Astrocyte (in vitro differentiated cells and primary cell): ENCODE data around the gene PDZK1IP1. TPM values are rescaled to one million over a fixed set of nuclear protein-coding genes. Genes with fewer than 3 reads are reported as not detected.

Experiments used
- DNase-seq: peaks from one replicate; pipeline ENCODE4 v3.0.0-alpha.2; 2010; ENCODE audit warnings: low read depth
- FAIRE-seq: peaks from 2 replicates; lab custom pipeline; 2011; peaks lifted over from hg19 to GRCh38; lab: Jason Lieb, UNC
- H2AFZ ChIP-seq: 2 replicates; pipeline ENCODE4 v1.6.0; 2012; ENCODE audit warnings: low read depth, low read length, inconsistent platforms
- H3K27ac ChIP-seq: 2 replicates; pipeline ENCODE4 v1.5.1; 2011; ENCODE audit warnings: low read depth, low read length, inconsistent platforms
- H3K27me3 ChIP-seq: 2 replicates; pipeline ENCODE4 v1.6.0; 2011; ENCODE audit warnings: low read length, inconsistent platforms; ENCODE audit not compliant: insufficient read depth
- H3K36me3 ChIP-seq: 2 replicates; pipeline ENCODE4 v1.5.1; 2011; ENCODE audit warnings: low read length, inconsistent platforms; ENCODE audit not compliant: insufficient read depth
- H3K4me1 ChIP-seq: 2 replicates; pipeline ENCODE4 v1.5.1; 2011; ENCODE audit warnings: low read length, inconsistent platforms; ENCODE audit not compliant: insufficient read depth
- H3K4me2 ChIP-seq: 2 replicates; pipeline ENCODE4 v1.6.0; 2012; ENCODE audit warnings: low read length, inconsistent platforms
- H3K4me3 ChIP-seq: 2 replicates; pipeline ENCODE4 v1.5.1; 2011; ENCODE audit warnings: low read depth, mild to moderate bottlenecking, low read length, inconsistent platforms; ENCODE audit not compliant: insufficient read depth
- H3K79me2 ChIP-seq: 2 replicates; pipeline ENCODE4 v1.6.0; 2012; ENCODE audit warnings: mild to moderate bottlenecking, low read length, inconsistent platforms; ENCODE audit not compliant: insufficient read depth
- H3K9ac ChIP-seq: 2 replicates; pipeline ENCODE4 v1.6.0; 2012; ENCODE audit warnings: mild to moderate bottlenecking, low read length, inconsistent platforms
- H3K9me3 ChIP-seq: 2 replicates; pipeline ENCODE4 v1.5.1; 2012; ENCODE audit warnings: low read depth, mild to moderate bottlenecking, low read length, inconsistent platforms; ENCODE audit not compliant: insufficient read depth
- H4K20me1 ChIP-seq: 2 replicates; pipeline ENCODE4 v1.6.0; 2012; ENCODE audit warnings: low read length, inconsistent platforms; ENCODE audit not compliant: insufficient read depth
- H3K27ac Mint-ChIP-seq: one replicate; pipeline ENCODE4 v1.8.0; 2021; ENCODE audit warnings: mild to moderate bottlenecking, mixed read lengths; ENCODE audit not compliant: unreplicated experiment
- H3K27me3 Mint-ChIP-seq: one replicate; pipeline ENCODE4 v1.8.0; 2021; ENCODE audit warnings: low read depth, mixed read lengths; ENCODE audit not compliant: unreplicated experiment
- H3K36me3 Mint-ChIP-seq: one replicate; pipeline ENCODE4 v1.8.0; 2021; ENCODE audit warnings: low read depth, mixed read lengths; ENCODE audit not compliant: unreplicated experiment
- H3K4me1 Mint-ChIP-seq: one replicate; pipeline ENCODE4 v1.8.0; 2021; ENCODE audit warnings: low read depth, mixed read lengths; ENCODE audit not compliant: unreplicated experiment
- H3K4me3 Mint-ChIP-seq: one replicate; pipeline ENCODE4 v1.8.0; 2021; ENCODE audit warnings: mild to moderate bottlenecking, moderate library complexity, mixed read lengths; ENCODE audit not compliant: unreplicated experiment
- H3K9me3 Mint-ChIP-seq: one replicate; pipeline ENCODE4 v1.8.0; 2021; ENCODE audit warnings: mild to moderate bottlenecking, mixed read lengths; ENCODE audit not compliant: unreplicated experiment
- EZH2 ChIP-seq: IDR thresholded peaks from 2 replicates; pipeline ENCODE4 v1.6.1; 2012; ENCODE audit warnings: mild to moderate bottlenecking, low read length, inconsistent platforms; ENCODE audit not compliant: insufficient read depth
- total RNA-seq: library from RNA; stranded (reverse); gene quantifications from 2 replicates; pipeline ENCODE4 v1.2.1, GENCODE V29; 2021
- TF ChIP-seq, protein P1 (sequence below): IDR thresholded peaks from 2 replicates; pipeline ENCODE4 v1.5.1; 2011; ENCODE audit warnings: low read depth, mild to moderate bottlenecking, inconsistent platforms, low read length, moderate library complexity; ENCODE audit not compliant: insufficient read depth

Gene PDZK1IP1
- total RNA-seq, 1 donor from 2014 or later, result 0.34 TPM

DNA sequence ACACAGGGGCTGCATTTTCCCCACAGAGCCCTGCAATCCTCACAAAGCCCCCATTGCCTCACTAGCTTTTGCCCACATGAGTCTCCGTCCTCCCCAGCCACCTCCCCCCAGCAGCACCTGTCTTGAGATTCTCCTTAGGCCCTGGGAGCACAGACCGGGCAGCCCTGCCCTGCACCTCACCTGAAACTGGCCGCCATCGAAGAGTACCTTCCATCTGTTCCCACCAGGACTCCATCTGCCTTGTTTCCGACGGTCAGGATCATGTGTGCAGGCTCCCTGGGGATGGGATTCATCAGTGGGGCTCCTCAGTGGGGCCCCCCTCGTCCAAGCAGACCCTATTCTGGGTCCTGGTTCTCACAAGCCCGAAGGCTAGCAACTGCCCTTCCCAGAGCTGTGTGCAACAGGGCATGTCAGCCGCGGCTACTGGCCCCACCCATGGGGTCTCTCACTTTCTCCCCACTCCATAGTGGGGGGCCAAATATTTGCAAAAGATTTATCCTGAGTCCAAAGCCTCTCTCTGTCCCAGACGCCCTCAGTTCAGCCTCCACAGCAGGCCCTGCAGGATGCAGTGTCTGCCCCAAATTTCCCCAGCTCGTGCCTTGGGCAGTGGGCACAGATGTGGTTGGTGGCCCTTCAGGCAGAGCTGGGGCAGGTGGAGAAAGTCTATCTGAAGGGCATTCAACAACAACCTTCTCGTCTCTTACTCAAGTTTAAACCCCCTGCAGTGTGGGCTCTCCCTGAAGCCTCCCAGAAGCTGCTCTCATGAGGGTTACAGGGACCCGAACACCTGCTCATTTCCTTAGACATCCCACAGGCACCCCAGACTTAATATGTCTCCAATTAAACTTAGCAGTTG, 4.8 kb downstream of the PDZK1IP1 start:
- no peaks in the 10 kb centered on the region for H3K79me2 ChIP-seq
- FAIRE-seq (no peak), DNase-seq (no peak)
- Mint-ChIP-seq H3K27ac (no peak overlapping the region), H3K27me3 (peaks cover 49% of the 10 kb centered on the region), H3K9me3 (peaks cover 2% of the 10 kb centered on the region), H3K4me3 (no peak overlapping the region), H3K4me1 (peaks cover 4% of the 10 kb centered on the region), H3K36me3 (peaks cover 3% of the 10 kb centered on the region)
- no peak overlapping the region for H3K27ac ChIP-seq
- H3K27me3 ChIP-seq, result no peaks in the 10 kb centered on the region
- no peaks in the 10 kb centered on the region for H3K9me3 ChIP-seq
- no peaks in the 10 kb centered on the region for H3K36me3 ChIP-seq
- no peak overlapping the region for H3K4me2 ChIP-seq
- no peak overlapping the region for H3K9ac ChIP-seq
- H4K20me1 ChIP-seq, result no peaks in the 10 kb centered on the region
- no peak overlapping the region for H3K4me3 ChIP-seq
- H2AFZ ChIP-seq, result no peak overlapping the region
- TF ChIP-seq EZH2, result no peak
- TF ChIP-seq, protein P1, sequence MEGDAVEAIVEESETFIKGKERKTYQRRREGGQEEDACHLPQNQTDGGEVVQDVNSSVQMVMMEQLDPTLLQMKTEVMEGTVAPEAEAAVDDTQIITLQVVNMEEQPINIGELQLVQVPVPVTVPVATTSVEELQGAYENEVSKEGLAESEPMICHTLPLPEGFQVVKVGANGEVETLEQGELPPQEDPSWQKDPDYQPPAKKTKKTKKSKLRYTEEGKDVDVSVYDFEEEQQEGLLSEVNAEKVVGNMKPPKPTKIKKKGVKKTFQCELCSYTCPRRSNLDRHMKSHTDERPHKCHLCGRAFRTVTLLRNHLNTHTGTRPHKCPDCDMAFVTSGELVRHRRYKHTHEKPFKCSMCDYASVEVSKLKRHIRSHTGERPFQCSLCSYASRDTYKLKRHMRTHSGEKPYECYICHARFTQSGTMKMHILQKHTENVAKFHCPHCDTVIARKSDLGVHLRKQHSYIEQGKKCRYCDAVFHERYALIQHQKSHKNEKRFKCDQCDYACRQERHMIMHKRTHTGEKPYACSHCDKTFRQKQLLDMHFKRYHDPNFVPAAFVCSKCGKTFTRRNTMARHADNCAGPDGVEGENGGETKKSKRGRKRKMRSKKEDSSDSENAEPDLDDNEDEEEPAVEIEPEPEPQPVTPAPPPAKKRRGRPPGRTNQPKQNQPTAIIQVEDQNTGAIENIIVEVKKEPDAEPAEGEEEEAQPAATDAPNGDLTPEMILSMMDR, result no peak
- peaks cover 4% of the 10 kb centered on the region for H3K4me1 ChIP-seq

DNA sequence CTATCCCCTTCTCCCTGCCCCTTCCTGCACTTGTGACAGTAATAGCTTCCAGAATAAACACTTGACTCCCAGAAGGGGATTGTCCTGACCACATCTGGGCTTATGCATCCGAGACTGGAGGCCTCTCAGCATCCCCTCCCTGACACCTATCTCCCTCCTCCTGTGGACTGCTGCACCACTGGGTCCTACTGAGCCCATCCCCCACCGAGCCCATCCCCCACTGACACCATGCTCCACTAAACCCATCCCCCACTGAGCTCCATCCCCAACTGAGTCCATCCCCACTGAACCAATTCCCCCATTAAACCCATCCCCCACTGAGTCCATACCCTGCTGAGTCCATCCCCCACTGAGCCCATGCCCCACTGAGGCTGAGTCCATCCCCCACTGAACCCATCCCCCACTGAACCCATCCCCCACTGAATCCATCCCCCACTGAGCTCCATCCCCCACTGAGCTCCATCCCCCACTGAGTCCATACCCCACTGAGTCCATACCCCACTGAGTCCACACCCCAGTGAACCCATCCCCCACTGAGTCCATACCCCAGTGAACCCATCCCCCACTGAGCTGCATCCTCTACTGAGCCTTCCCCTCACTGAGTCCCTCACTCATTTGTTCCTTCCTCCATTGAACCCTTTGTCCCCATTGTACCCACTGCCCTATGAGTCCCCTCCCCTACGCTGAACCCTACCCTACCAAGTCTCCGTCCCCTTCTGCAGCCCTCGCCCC, 5.6 kb downstream of the PDZK1IP1 start:
- Histone ChIP-seq H3K4me3 (no peak overlapping the region), H3K36me3 (no peaks in the 10 kb centered on the region), H3K27me3 (no peaks in the 10 kb centered on the region), H3K9ac (no peak overlapping the region), H3K27ac (no peak overlapping the region), H3K79me2 (no peaks in the 10 kb centered on the region), H3K4me1 (peaks cover 4% of the 10 kb centered on the region), H2AFZ (no peak overlapping the region), H4K20me1 (no peaks in the 10 kb centered on the region), H3K4me2 (no peak overlapping the region), H3K9me3 (no peaks in the 10 kb centered on the region)
- no peak overlapping the region for H3K27ac Mint-ChIP-seq
- peaks cover 9% of the 10 kb centered on the region for H3K4me1 Mint-ChIP-seq
- peaks cover 2% of the 10 kb centered on the region for H3K9me3 Mint-ChIP-seq
- no peak for TF ChIP-seq EZH2
- TF ChIP-seq, protein P1, result no peak
- H3K4me3 Mint-ChIP-seq, result no peak overlapping the region
- peaks cover 44% of the 10 kb centered on the region for H3K27me3 Mint-ChIP-seq
- DNase-seq, result no peak
- peaks cover 3% of the 10 kb centered on the region for H3K36me3 Mint-ChIP-seq
- FAIRE-seq, result no peak
